Right renal pelvis (tissue), 4 donors: Measurements from ENCODE around the gene MSH5. TPM values are rescaled to one million over a fixed set of nuclear protein-coding genes. Genes with fewer than 3 reads are reported as not detected.

ENCODE experiments used
- DNase-seq, 4 donors: peaks; one replicate each; pipeline ENCODE4 v3.0.0-alpha.2; 2013; ENCODE audit warnings: low read depth in 4 of 4, low spot score in 3 of 4, missing footprints in 1 of 4
- polyA plus RNA-seq, 4 donors: library from polyadenylated mRNA; unstranded; fragments of 120-200 nt; gene quantifications; one replicate each; pipeline ENCODE4 v1.2.1, GENCODE V29; 2013; ENCODE audit not compliant: insufficient read length in 4 of 4

MSH5 gene
- polyA plus RNA-seq, 4 donors = 18.3 to 25.7 (median 20.5) TPM

- no peak for DNase-seq
Observed at GRCh38 chr6:31750411-31751022, 10.7 kb downstream of the MSH5 start.

- DNase-seq = no peak
Observed at GRCh38 chr6:31752739-31753319, 13.0 kb downstream of the MSH5 start.

- no peak for DNase-seq
Observed at GRCh38 chr6:31758281-31758680, 18.5 kb downstream of the MSH5 start.

GRCh38 chr6:31760790-31761189 lies 21.0 kb downstream of the MSH5 start:
- no peak for DNase-seq

GRCh38 chr6:31761343-31761742 lies 21.5 kb downstream of the MSH5 start:
- DNase-seq = no peak

- DNase-seq = no peak
Observed at GRCh38 chr6:31762356-31762755, 22.6 kb downstream of the MSH5 start, which contains the start of gene SAPCD1. Gene SAPCD1 (plus strand): TSS chr6:31762656. CDS start chr6:31763055, 399 bp downstream.

- no peak for DNase-seq
Observed at GRCh38 chr6:31762878-31763618, 23.2 kb downstream of the MSH5 start.

- DNase-seq = peak in 1 of 4 donors; percentile 22
Observed at GRCh38 chr6:31763619-31763940, 23.8 kb downstream of the MSH5 start.

GRCh38 chr6:31764198-31764597 lies 24.4 kb downstream of the MSH5 start:
- no peak for DNase-seq

GRCh38 chr6:31765559-31765909 lies 25.7 kb downstream of the MSH5 start:
- no peak for DNase-seq

- no peak for DNase-seq
Observed at GRCh38 chr6:31765910-31766794, 26.3 kb downstream of the MSH5 start.

GRCh38 chr6:31767096-31767645 lies 27.4 kb downstream of the MSH5 start:
- DNase-seq = no peak

GRCh38 chr6:31768363-31769257 lies 28.8 kb downstream of the MSH5 start:
- DNase-seq = no peak

GRCh38 chr6:31769684-31770371 lies 30.0 kb downstream of the MSH5 start:
- no peak for DNase-seq

GRCh38 chr6:31770860-31771259 lies 31.1 kb downstream of the MSH5 start:
- DNase-seq = no peak

GRCh38 chr6:31771992-31772358 lies 32.2 kb downstream of the MSH5 start:
- no peak for DNase-seq

- no peak for DNase-seq
Observed at GRCh38 chr6:31775184-31775583, 35.4 kb downstream of the MSH5 start.

- no peak for DNase-seq
Observed at GRCh38 chr6:31775633-31776484, 36.1 kb downstream of the MSH5 start.
